ENCODE data around the gene THSD7A. TPM values are rescaled to one million over a fixed set of nuclear protein-coding genes. Genes with fewer than 3 reads are reported as not detected.

The THSD7A gene
- total and polyA plus RNA-seq, 9 of the 15 experiments (the other 6 are each of a cell fraction or from before 2014, with no cell fraction given) = 0.01 to 0.02 TPM; not detected in 7

GRCh38 chr7:11667071-11667809, 164.8 kb downstream of the THSD7A start:
- H2AFZ ChIP-seq (ENCODE audit: low read depth, low read length) = no peak overlapping the region
- WGBS (ENCODE audit: insufficient coverage, low coverage, missing lambda C conversion rate) = 0% methylated on average over 7 of the region's 7 CpGs
- TF ChIP-seq ZNF232 (CRISPR knock-in tag; IDR thresholded peaks at IDR 0.05) (no peak), ILF3 (IDR thresholded peaks at IDR 0.05; ENCODE audit: borderline replicate concordance) (no peak), ZNF668 (CRISPR knock-in tag; IDR thresholded peaks at IDR 0.05) (no peak), EGR1 (conservative IDR thresholded peaks at IDR 0.05) (no peak), EP400 (IDR thresholded peaks at IDR 0.05) (no peak), TAF15 (IDR thresholded peaks at IDR 0.05; ENCODE audit: low read depth, low read length) (no peak), SRSF7 (optimal IDR thresholded peaks at IDR 0.05; ENCODE audit: low read depth, low read length) (no peak), POU5F1 (IDR thresholded peaks at IDR 0.05; ENCODE audit: borderline replicate concordance, low read depth, low read length, partially characterized antibody) (no peak), ZC3H11A (IDR thresholded peaks at IDR 0.05; ENCODE audit: low read depth, low read length) (no peak)
- FAIRE-seq (no peak), ATAC-seq (no peak), DNase-seq (ENCODE audit: extremely low read depth in 1 of 4, low spot score in 3 of 4) (no peak)
- no peaks in the 10 kb centered on the region for H4K20me1 ChIP-seq (replicated peaks; ENCODE audit: control insufficient read depth, insufficient read depth, low read length)
- ChIA-PET CTCF (ENCODE audit: low intra/inter-chr PET ratio) (no interaction called here), POLR2A (no interaction called here)
- no peaks in the 10 kb centered on the region for H3K79me2 ChIP-seq (ENCODE audit: control insufficient read depth, insufficient read depth, low read length)
- no peaks in the 10 kb centered on the region for H3K36me3 ChIP-seq (ENCODE audit: control insufficient read depth, insufficient read depth, low read length)
- H3K4me1 ChIP-seq (replicated peaks in 1 of 2; ENCODE audit: control insufficient read depth in 2 of 2, insufficient read depth in 2 of 2, low read length in 2 of 2) = no peaks in the 10 kb centered on the region
- no peak overlapping the region for H3K4me2 ChIP-seq (ENCODE audit: insufficient read depth, low read length)
- H3K9ac ChIP-seq (ENCODE audit: insufficient read depth in 1 of 2, low read depth in 2 of 2, low read length in 2 of 2) = no peak overlapping the region
- no peaks in the 10 kb centered on the region for H3K27me3 ChIP-seq (ENCODE audit: control insufficient read depth in 2 of 2, insufficient read depth in 2 of 2, low read length in 2 of 2)
- H3K4me3 ChIP-seq = no peak overlapping the region
- in situ Hi-C loops (cut with MboI) (no loop called here), intact Hi-C loops (cut with micrococcal nuclease) (no loop called here)
- no peak overlapping the region for H3K27ac ChIP-seq (ENCODE audit: extremely low read depth, low read depth, low read length)
- no TSS peak for BruUV-seq (replicated peaks)
- no peaks in the 10 kb centered on the region for H3K9me3 ChIP-seq (replicated peaks; ENCODE audit: control insufficient read depth, insufficient read depth, low read depth, low read length)
- H3K9me1 ChIP-seq (ENCODE audit: control insufficient read depth, insufficient read depth, low read length) = no peaks in the 10 kb centered on the region
